Thyroid gland (tissue), 4 donors: ENCODE results near the gene PRR5. TPM values are rescaled to one million over a fixed set of nuclear protein-coding genes. Genes with fewer than 3 reads are reported as not detected.

Source experiments
- DNase-seq, 2 donors: peaks; one replicate each; pipeline ENCODE4 v3.0.0-alpha.2; 2019
- H3K27ac ChIP-seq, 3 donors: fragments of 200-600 bp; sonication (generic); 1 replicate in 2 of 3; 2 replicates in 1 of 3; pipeline ENCODE4 v1.5.1; 2016 to 2019; ENCODE audit warnings: mild to moderate bottlenecking in 1 of 3, moderate library complexity in 1 of 3
- H3K27me3 ChIP-seq: fragments of 200-600 bp; sonication (generic); one replicate; pipeline ENCODE4 v1.5.1; 2019
- H3K36me3 ChIP-seq, 2 donors: fragments of 200-600 bp; sonication (generic); one replicate each; pipeline ENCODE4 v1.5.1; 2016 to 2019
- H3K4me1 ChIP-seq, 2 donors: fragments of 200-600 bp; sonication (generic); one replicate each; pipeline ENCODE4 v1.5.1; 2017 to 2019
- H3K4me3 ChIP-seq, 3 donors: fragments of 200-600 bp; sonication (generic); replicated peaks in 1 of 3; 1 replicate in 2 of 3; 2 replicates in 1 of 3; pipeline ENCODE4 v1.5.1; 2016; ENCODE audit warnings: mild to moderate bottlenecking in 1 of 3
- H3K9me3 ChIP-seq: fragments of 200-600 bp; sonication (generic); one replicate; pipeline ENCODE4 v1.5.1; 2017
- CTCF ChIP-seq, 6 experiments: fragments of 200-600 bp in 3 of 6; fragments of 450-650 bp in 3 of 6; sonication (generic) in 3 of 6; IDR thresholded peaks; one replicate each; pipeline ENCODE4 v1.5.1; 2016 to 2019; ENCODE audit warnings: antibody characterized with exemption in 6 of 6, mild to moderate bottlenecking in 2 of 6, inconsistent platforms in 1 of 6, moderate library complexity in 1 of 6
- POLR2A ChIP-seq, 2 donors: fragments of 450-650 bp; IDR thresholded peaks; one replicate each; pipeline ENCODE4 v1.6.1; 2017; ENCODE audit warnings: antibody characterized with exemption in 2 of 2, mild to moderate bottlenecking in 2 of 2, moderate library complexity in 1 of 2
- WGBS, 2 donors: methylation state at CpG; one replicate each; pipeline ENCODE4 v1.1.5; 2017; 5-methylcytosine and 5-hydroxymethylcytosine counted together
- intact Hi-C: fragments of 100-400 bp; cut with DNase I; formaldehyde crosslinking; loops from one replicate; pipeline ENCODE4 v1.15.1; 2023
- total RNA-seq, 4 donors: library from RNA; depleted of rRNA; stranded (reverse); fragments of >200 nt; gene quantifications; one replicate each; pipeline ENCODE4 v1.2.3, GENCODE V29; 2016

PRR5 gene
- total RNA-seq, 4 donors from 2014 or later, result 17.3 to 31.8 (median 26.9) TPM

- no peaks in the 10 kb centered on the region for H3K27me3 ChIP-seq
These were observed 31.6 kb downstream of the PRR5 start for GRCh38 chr22:44733426-44734106.

GRCh38 chr22:44734278-44734677 lies 32.3 kb downstream of the PRR5 start:
- Histone ChIP-seq H3K36me3 (no peaks in the 10 kb centered on the region), H3K4me3 (no peak overlapping the region), H3K27me3 (no peaks in the 10 kb centered on the region), H3K4me1 (peaks cover 0 to 6% of the 10 kb centered on the region in 2 donors), H3K27ac (no peak overlapping the region), H3K9me3 (no peaks in the 10 kb centered on the region)
- intact Hi-C loops, result loop anchor here (2.0 kb wide), 1 partner anchor 35 kb away; no protein-coding TSS in a partner anchor
- TF ChIP-seq CTCF (IDR thresholded peaks at IDR 0.05), result no peak
- no peak for TF ChIP-seq POLR2A (IDR thresholded peaks at IDR 0.05)
- WGBS, 2 donors, result 76 to 80% methylated on average over 7 of the region's 8 CpGs
- no peak for DNase-seq

More at GRCh38 chr22:44733426-44734106, 31.6 kb downstream of the PRR5 start:
- intact Hi-C loops, result loop anchor here (2.0 kb wide), 1 partner anchor 35 kb away; no protein-coding TSS in a partner anchor
- 64 to 72% methylated on average over 9 to 14 of the region's 14 CpGs for WGBS, 2 donors
- TF ChIP-seq CTCF (IDR thresholded peaks at IDR 0.05), result no peak
- no peak for TF ChIP-seq POLR2A (IDR thresholded peaks at IDR 0.05)
- no peak overlapping the region for H3K27ac ChIP-seq
- no peak overlapping the region for H3K4me3 ChIP-seq
- H3K4me1 ChIP-seq, result peaks cover 0 to 6% of the 10 kb centered on the region in 2 donors
- no peaks in the 10 kb centered on the region for H3K36me3 ChIP-seq
- DNase-seq, result no peak
- H3K9me3 ChIP-seq, result no peaks in the 10 kb centered on the region

- Histone ChIP-seq H3K27me3 (no peaks in the 10 kb centered on the region), H3K27ac (no peak overlapping the region), H3K9me3 (no peaks in the 10 kb centered on the region), H3K4me3 (no peak overlapping the region), H3K36me3 (no peaks in the 10 kb centered on the region), H3K4me1 (peaks cover 0 to 2% of the 10 kb centered on the region in 2 donors)
- TF ChIP-seq POLR2A (IDR thresholded peaks at IDR 0.05), result no peak
- no peak for TF ChIP-seq CTCF (IDR thresholded peaks at IDR 0.05)
- 84 to 91% methylated on average over 9 to 13 of the region's 23 CpGs for WGBS, 2 donors
- intact Hi-C loops, result loop anchor here (2.0 kb wide), 1 partner anchor 36 kb away; no protein-coding TSS in a partner anchor
- DNase-seq, result no peak
These were observed 33.0 kb downstream of the PRR5 start for GRCh38 chr22:44734801-44735517.

DNA sequence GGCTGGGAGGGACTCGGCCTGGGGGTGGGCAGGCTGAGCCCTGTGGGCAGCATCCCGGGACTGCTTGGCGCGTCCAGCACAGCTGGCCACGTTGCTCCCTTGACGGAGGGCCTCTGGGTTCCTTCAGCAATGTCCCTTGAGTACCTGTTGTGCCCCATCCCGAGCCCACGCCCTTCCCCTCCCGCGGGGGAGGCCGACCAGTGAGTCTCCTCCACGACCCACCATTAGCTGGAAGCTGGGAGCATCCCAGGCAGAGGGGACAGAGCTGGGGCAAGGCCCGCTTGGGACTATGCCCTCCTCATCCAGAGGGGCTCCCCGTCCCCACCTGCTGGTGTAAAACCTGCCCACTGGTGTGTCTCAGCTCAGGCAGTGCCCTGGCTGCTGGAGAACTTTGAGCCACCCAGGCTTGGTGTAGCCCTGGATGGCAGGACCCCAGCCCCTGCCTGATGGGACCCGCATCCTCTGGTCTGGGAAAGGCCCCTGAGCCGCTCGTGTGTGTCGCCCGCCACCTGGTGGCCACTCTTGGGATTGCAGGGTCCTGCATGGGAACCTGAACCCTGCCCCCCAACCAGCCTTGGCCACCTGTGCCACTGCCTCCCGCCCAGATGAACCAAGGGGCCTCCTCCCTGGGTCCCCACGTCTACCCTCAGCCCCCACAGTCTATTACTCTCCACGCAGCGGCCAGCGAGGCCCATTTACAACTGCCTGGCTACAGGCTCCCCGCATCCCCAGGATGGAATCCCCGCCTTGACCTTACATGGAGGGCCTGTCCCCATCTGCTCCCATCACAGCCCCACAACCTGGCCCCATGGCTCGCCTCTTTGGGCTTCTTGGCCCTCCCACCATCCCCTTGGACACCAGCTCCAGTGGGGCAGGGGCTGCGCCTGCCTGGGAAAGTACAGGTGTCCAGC lies 33.8 kb downstream of the PRR5 start:
- TF ChIP-seq POLR2A (IDR thresholded peaks at IDR 0.05) (no peak), CTCF (IDR thresholded peaks at IDR 0.05) (peak; percentile 89 to 100 (median 94))
- peak; percentile 69 to 76 for DNase-seq
- Histone ChIP-seq H3K36me3 (no peaks in the 10 kb centered on the region), H3K4me1 (no peaks in the 10 kb centered on the region), H3K4me3 (no peak overlapping the region), H3K27ac (no peak overlapping the region), H3K9me3 (no peaks in the 10 kb centered on the region), H3K27me3 (no peaks in the 10 kb centered on the region)
- WGBS, 2 donors, result 41 to 43% methylated on average over 5 to 12 of the region's 28 CpGs
- intact Hi-C loops, result loop anchor here (2.0 kb wide), 1 partner anchor 37 kb away; no protein-coding TSS in a partner anchor
